ENCODE results near the gene TAX1BP3.

DNA sequence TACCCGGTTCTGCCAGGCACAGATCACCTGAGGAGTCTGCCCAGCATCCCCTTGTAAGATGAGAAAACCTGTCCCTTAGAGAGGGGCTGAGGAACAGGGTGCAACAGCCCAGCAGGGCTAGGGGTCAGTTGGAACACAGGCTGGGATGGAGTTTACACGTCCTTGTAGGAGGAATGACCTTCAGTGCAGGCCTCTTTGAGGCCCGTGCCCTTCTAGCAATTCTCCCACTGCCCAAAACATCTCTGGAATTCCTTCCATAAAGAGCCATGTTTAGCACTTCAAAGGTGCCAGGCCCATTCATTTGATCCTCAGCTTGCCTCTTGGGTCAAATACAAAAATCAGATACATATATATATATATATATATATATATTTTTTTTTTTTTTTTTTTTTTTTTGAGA is 27.4 kb downstream of the TAX1BP3 start:
- TF ChIP-seq, protein P1, sequence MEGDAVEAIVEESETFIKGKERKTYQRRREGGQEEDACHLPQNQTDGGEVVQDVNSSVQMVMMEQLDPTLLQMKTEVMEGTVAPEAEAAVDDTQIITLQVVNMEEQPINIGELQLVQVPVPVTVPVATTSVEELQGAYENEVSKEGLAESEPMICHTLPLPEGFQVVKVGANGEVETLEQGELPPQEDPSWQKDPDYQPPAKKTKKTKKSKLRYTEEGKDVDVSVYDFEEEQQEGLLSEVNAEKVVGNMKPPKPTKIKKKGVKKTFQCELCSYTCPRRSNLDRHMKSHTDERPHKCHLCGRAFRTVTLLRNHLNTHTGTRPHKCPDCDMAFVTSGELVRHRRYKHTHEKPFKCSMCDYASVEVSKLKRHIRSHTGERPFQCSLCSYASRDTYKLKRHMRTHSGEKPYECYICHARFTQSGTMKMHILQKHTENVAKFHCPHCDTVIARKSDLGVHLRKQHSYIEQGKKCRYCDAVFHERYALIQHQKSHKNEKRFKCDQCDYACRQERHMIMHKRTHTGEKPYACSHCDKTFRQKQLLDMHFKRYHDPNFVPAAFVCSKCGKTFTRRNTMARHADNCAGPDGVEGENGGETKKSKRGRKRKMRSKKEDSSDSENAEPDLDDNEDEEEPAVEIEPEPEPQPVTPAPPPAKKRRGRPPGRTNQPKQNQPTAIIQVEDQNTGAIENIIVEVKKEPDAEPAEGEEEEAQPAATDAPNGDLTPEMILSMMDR (tag by site-specific recombination; IDR thresholded peaks at IDR 0.05) = no peak
- no peak for TF ChIP-seq ZNF266 (tag by site-specific recombination; IDR thresholded peaks at IDR 0.05; ENCODE audit: low read depth)
- TF ChIP-seq, protein P2, sequence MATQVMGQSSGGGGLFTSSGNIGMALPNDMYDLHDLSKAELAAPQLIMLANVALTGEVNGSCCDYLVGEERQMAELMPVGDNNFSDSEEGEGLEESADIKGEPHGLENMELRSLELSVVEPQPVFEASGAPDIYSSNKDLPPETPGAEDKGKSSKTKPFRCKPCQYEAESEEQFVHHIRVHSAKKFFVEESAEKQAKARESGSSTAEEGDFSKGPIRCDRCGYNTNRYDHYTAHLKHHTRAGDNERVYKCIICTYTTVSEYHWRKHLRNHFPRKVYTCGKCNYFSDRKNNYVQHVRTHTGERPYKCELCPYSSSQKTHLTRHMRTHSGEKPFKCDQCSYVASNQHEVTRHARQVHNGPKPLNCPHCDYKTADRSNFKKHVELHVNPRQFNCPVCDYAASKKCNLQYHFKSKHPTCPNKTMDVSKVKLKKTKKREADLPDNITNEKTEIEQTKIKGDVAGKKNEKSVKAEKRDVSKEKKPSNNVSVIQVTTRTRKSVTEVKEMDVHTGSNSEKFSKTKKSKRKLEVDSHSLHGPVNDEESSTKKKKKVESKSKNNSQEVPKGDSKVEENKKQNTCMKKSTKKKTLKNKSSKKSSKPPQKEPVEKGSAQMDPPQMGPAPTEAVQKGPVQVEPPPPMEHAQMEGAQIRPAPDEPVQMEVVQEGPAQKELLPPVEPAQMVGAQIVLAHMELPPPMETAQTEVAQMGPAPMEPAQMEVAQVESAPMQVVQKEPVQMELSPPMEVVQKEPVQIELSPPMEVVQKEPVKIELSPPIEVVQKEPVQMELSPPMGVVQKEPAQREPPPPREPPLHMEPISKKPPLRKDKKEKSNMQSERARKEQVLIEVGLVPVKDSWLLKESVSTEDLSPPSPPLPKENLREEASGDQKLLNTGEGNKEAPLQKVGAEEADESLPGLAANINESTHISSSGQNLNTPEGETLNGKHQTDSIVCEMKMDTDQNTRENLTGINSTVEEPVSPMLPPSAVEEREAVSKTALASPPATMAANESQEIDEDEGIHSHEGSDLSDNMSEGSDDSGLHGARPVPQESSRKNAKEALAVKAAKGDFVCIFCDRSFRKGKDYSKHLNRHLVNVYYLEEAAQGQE (tag by site-specific recombination; IDR thresholded peaks at IDR 0.05) = no peak
- no peak for TF ChIP-seq ZNF596 (tag by site-specific recombination; IDR thresholded peaks at IDR 0.05)
- TF ChIP-seq ZNF146 (tag by site-specific recombination; IDR thresholded peaks at IDR 0.05) = no peak
- no peak for TF ChIP-seq ZNF138 (tag by site-specific recombination; IDR thresholded peaks at IDR 0.05; ENCODE audit: borderline replicate concordance)
- TF ChIP-seq HOXD13 (CRISPR knock-in tag; IDR thresholded peaks at IDR 0.05; ENCODE audit: borderline replicate concordance) = no peak
- TF ChIP-seq SALL2 (tag by site-specific recombination; IDR thresholded peaks at IDR 0.05; ENCODE audit: borderline replicate concordance) = no peak
- TF ChIP-seq ZNF660 (tag by site-specific recombination; IDR thresholded peaks at IDR 0.05) = no peak
- no peak for TF ChIP-seq ZNF184 (tag by site-specific recombination; IDR thresholded peaks at IDR 0.05)
- no peak for TF ChIP-seq ZNF274 (IDR thresholded peaks at IDR 0.05; ENCODE audit: low read length)
- no peak for TF ChIP-seq ZNF274 (tag by site-specific recombination; IDR thresholded peaks at IDR 0.05; ENCODE audit: borderline replicate concordance)
- TF ChIP-seq ZNF707 (tag by site-specific recombination; IDR thresholded peaks at IDR 0.05) = no peak
- TF ChIP-seq ZSCAN16 (tag by site-specific recombination; IDR thresholded peaks at IDR 0.05) = no peak

Measured in HEK293 (cell line).